Tibial artery (tissue), 4 donors: ENCODE measurements around the gene PCDHA5.
A peak's percentile ranks its signal among the peaks of the same experiment; 100 is the strongest.
"Not testable (repeated sequence)": the region's sequence is repeated elsewhere in the genome, so short reads cannot be mapped to it uniquely, and the experiment has no call there.

ENCODE experiments used
- DNase-seq, 2 donors: peaks; one replicate each; pipeline ENCODE4 v3.0.0-alpha.2; 2019
- H3K27ac ChIP-seq, 2 donors: fragments of 200-600 bp; sonication (generic) in 1 of 2; 1 replicate in 1 of 2; 2 replicates in 1 of 2; pipeline ENCODE4 v1.5.1; 2018 to 2019; ENCODE audit warnings: mild to moderate bottlenecking in 1 of 2
- H3K27me3 ChIP-seq, 2 donors: fragments of 200-600 bp; sonication (generic) in 1 of 2; one replicate each; pipeline versions ENCODE4 v1.5.1 to v1.6.0; 2016 to 2019
- H3K36me3 ChIP-seq, 3 donors: fragments of 200-600 bp; sonication (generic) in 2 of 3; one replicate each; pipeline ENCODE4 v1.5.1; 2016 to 2019; ENCODE audit warnings: mild to moderate bottlenecking in 2 of 3
- H3K4me1 ChIP-seq, 4 donors: fragments of 200-600 bp; sonication (generic) in 2 of 4; 1 replicate in 3 of 4; 2 replicates in 1 of 4; pipeline ENCODE4 v1.5.1; 2016 to 2019
- H3K4me3 ChIP-seq, 2 donors: fragments of 200-600 bp; sonication (generic) in 1 of 2; 1 replicate in 1 of 2; 2 replicates in 1 of 2; pipeline ENCODE4 v1.5.1; 2018 to 2019; ENCODE audit warnings: mild to moderate bottlenecking in 2 of 2
- H3K9me3 ChIP-seq, 3 donors: fragments of 200-600 bp; sonication (generic) in 1 of 3; one replicate each; pipeline ENCODE4 v1.5.1; 2016 to 2019
- intact Hi-C: fragments of 100-400 bp; cut with DNase I; formaldehyde crosslinking; loops from one replicate; pipeline ENCODE4 v1.15.0; 2023; ENCODE audit warnings: low total_unique reads
- TF ChIP-seq, protein P1 (sequence below), 2 experiments: fragments of 200-600 bp in 1 of 2; fragments of 450-650 bp in 1 of 2; IDR thresholded peaks; one replicate each; pipeline ENCODE4 v1.5.1; 2017 to 2019; ENCODE audit warnings: antibody characterized with exemption in 2 of 2, mild to moderate bottlenecking in 1 of 2, moderate library complexity in 1 of 2

The PCDHA5 gene

GRCh38 chr5:140822281-140822629, 842 bp downstream of the PCDHA5 start:
- no peak for DNase-seq

DNA sequence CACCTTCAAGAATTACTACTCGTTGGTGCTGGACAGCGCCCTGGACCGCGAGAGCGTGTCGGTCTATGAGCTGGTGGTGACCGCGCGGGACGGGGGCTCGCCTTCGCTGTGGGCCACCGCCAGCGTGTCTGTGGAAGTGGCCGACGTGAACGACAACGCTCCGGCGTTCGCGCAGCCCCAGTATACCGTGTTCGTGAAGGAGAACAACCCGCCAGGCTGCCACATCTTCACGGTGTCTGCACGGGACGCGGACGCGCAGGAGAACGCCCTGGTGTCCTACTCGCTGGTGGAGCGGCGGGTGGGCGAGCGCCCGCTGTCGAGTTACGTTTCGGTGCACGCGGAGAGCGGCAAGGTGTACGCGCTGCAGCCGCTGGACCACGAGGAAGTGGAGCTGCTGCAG, 1.6 kb downstream of the PCDHA5 start:
- H3K36me3 ChIP-seq, DNase-seq, H3K4me3 ChIP-seq, intact Hi-C loops, H3K27ac ChIP-seq, H3K4me1 ChIP-seq: not testable (repeated sequence)
- Histone ChIP-seq H3K9me3 (peaks cover 0 to 44% (median 20%) of the 10 kb centered on the region in 3 donors), H3K27me3 (peaks cover 0 to 10% of the 10 kb centered on the region in 2 donors)

More at GRCh38 chr5:140822281-140822629, 842 bp downstream of the PCDHA5 start:
- no peak overlapping the region for H3K4me3 ChIP-seq
- H3K4me1 ChIP-seq = no peaks in the 10 kb centered on the region
- no peaks in the 10 kb centered on the region for H3K36me3 ChIP-seq
- TF ChIP-seq, protein P1, sequence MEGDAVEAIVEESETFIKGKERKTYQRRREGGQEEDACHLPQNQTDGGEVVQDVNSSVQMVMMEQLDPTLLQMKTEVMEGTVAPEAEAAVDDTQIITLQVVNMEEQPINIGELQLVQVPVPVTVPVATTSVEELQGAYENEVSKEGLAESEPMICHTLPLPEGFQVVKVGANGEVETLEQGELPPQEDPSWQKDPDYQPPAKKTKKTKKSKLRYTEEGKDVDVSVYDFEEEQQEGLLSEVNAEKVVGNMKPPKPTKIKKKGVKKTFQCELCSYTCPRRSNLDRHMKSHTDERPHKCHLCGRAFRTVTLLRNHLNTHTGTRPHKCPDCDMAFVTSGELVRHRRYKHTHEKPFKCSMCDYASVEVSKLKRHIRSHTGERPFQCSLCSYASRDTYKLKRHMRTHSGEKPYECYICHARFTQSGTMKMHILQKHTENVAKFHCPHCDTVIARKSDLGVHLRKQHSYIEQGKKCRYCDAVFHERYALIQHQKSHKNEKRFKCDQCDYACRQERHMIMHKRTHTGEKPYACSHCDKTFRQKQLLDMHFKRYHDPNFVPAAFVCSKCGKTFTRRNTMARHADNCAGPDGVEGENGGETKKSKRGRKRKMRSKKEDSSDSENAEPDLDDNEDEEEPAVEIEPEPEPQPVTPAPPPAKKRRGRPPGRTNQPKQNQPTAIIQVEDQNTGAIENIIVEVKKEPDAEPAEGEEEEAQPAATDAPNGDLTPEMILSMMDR (IDR thresholded peaks at IDR 0.05) = no peak
- intact Hi-C loops = no loop called here
- no peak overlapping the region for H3K27ac ChIP-seq
- H3K27me3 ChIP-seq = peaks cover 0 to 6% of the 10 kb centered on the region in 2 donors
- peaks cover 0 to 42% (median 16%) of the 10 kb centered on the region in 3 donors for H3K9me3 ChIP-seq

DNA sequence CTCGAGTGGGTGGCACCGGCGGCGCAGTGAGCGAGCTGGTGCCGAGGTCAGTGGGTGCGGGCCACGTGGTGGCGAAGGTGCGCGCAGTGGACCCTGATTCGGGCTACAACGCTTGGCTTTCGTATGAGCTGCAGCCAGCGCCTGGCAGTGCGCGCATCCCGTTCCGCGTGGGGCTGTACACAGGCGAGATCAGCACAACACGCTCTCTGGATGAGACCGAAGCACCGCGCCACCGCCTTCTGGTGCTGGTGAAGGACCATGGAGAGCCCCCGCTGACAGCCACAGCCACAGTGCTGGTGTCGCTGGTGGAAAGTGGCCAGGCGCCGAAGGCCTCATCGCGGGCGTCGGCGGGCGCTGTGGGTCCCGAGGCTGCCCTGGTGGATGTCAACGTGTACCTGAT, 2.1 kb downstream of the PCDHA5 start:
- TF ChIP-seq, protein P1 (IDR thresholded peaks at IDR 0.05) = no peak
- intact Hi-C loops = no loop called here
- peaks cover 0 to 47% (median 25%) of the 10 kb centered on the region in 3 donors for H3K9me3 ChIP-seq
- H3K36me3 ChIP-seq = no peaks in the 10 kb centered on the region
- H3K27ac ChIP-seq = no peak overlapping the region
- DNase-seq = no peak
- no peaks in the 10 kb centered on the region for H3K4me1 ChIP-seq
- H3K27me3 ChIP-seq = peaks cover 0 to 11% of the 10 kb centered on the region in 2 donors
- no peak overlapping the region for H3K4me3 ChIP-seq

- intact Hi-C loops = no loop called here
- no peak within 1 kb of the TSS for H3K27ac ChIP-seq
- peaks cover 0 to 56% (median 37%) of the 10 kb centered on the region in 3 donors for H3K9me3 ChIP-seq
- H3K4me3 ChIP-seq = peak within 1 kb of the TSS in 1 of 2 donors; percentile 15
- no peaks in the 10 kb centered on the region for H3K4me1 ChIP-seq
- TF ChIP-seq, protein P1 (IDR thresholded peaks at IDR 0.05) = no peak
- no peak for DNase-seq
- no peaks in the 10 kb centered on the region for H3K36me3 ChIP-seq
- H3K27me3 ChIP-seq = peaks cover 0 to 11% of the 10 kb centered on the region in 2 donors
These were observed 6.4 kb downstream of the PCDHA5 start, which contains the start of gene PCDHA6 for GRCh38 chr5:140827704-140828361. Gene PCDHA6, plus strand, starts transcription at chr5:140827960. Its CDS starts 132 bp downstream, at chr5:140828092.

DNA sequence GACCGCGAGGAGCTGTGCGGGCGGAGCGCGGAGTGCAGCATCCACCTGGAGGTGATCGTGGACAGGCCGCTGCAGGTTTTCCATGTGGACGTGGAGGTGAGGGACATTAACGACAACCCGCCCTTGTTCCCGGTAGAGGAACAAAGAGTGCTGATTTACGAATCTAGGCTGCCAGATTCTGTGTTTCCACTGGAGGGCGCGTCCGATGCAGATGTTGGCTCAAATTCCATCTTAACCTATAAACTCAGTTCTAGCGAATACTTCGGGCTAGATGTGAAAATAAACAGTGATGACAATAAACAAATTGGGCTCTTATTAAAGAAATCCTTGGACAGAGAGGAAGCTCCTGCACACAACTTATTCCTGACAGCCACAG, 6.9 kb downstream of the PCDHA5 start:
- Histone ChIP-seq H3K4me3 (no peak overlapping the region), H3K9me3 (peaks cover 0 to 57% (median 32%) of the 10 kb centered on the region in 3 donors), H3K4me1 (no peaks in the 10 kb centered on the region), H3K27me3 (peaks cover 0 to 10% of the 10 kb centered on the region in 2 donors), H3K27ac (no peak overlapping the region), H3K36me3 (no peaks in the 10 kb centered on the region)
- intact Hi-C loops = no loop called here
- TF ChIP-seq, protein P1 (IDR thresholded peaks at IDR 0.05) = no peak
- DNase-seq = no peak

DNA sequence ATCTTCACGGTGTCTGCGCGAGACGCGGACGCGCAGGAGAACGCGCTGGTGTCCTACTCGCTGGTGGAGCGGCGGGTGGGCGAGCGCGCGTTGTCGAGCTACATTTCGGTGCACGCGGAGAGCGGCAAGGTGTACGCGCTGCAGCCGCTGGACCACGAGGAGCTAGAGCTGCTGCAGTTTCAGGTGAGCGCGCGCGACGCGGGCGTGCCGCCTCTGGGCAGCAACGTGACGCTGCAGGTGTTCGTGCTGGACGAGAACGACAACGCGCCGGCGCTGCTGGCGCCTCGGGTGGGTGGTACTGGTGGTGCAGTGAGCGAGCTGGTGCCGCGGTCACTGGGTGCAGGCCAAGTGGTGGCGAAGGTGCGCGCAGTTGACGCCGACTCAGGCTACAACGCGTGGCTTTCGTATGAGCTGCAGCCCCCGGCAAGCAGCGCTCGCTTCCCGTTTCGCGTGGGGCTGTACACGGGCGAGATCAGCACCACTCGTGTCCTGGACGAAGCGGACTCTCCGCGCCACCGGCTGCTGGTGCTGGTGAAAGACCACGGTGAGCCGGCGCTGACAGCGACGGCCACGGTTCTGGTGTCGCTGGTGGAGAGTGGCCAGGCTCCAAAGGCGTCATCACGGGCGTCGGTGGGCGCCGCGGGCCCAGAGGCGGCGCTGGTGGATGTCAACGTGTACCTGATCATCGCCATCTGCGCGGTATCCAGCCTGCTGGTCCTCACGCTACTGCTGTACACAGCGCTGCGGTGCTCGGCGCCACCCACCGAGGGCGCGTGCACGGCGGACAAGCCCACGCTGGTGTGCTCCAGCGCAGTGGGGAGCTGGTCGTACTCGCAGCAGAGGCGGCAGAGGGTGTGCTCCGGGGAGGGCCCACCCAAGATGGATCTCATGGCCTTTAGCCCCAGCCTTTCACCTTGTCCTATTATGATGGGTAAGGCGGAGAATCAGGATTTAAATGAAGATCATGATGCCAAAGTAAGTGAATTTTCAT, 8.4 kb downstream of the PCDHA5 start:
- DNase-seq, H3K4me1 ChIP-seq, H3K27ac ChIP-seq, intact Hi-C loops, H3K4me3 ChIP-seq, H3K36me3 ChIP-seq, H3K27me3 ChIP-seq: not testable (repeated sequence)
- H3K9me3 ChIP-seq = peaks cover 0 to 63% (median 36%) of the 10 kb centered on the region in 3 donors
